ENCODE results near the gene TEAD2. TPM values are rescaled to one million over a fixed set of nuclear protein-coding genes. Genes with fewer than 3 reads are reported as not detected.

The TEAD2 gene
- total RNA-seq, 4 donors from 2014 or later: 1.2 to 28.1 (median 7.9) TPM

Small RNAs within 50 kb of the gene (small RNA-seq; reads per million reads assigned to genes)
- 0 reads per million in 2 donors for gene MIR4324

Other genes with a start within 250 kb of the TEAD2 start
- 10 to 100 TPM in 3 of 4 donors, not detected in 1; 13.5 to 29.4 (median 18.0) TPM for gene LIN7B, start 248.0 kb downstream of the TEAD2 start, total RNA-seq
- 1 to 10 TPM in 3 of 4 donors, not detected in 1; 3.6 to 6.1 (median 4.6) TPM for gene C19orf73, start 243.3 kb downstream of the TEAD2 start, total RNA-seq
- gene PPFIA3, start 242.9 kb downstream of the TEAD2 start, total RNA-seq: 10 to 100 TPM; 12.7 to 24.8 (median 16.4) TPM
- under 1 TPM in 3 of 4 donors, not detected in 1; 0.35 to 0.76 (median 0.67) TPM for gene HRC, start 207.0 kb downstream of the TEAD2 start, total RNA-seq
- gene TRPM4, start 204.6 kb downstream of the TEAD2 start, total RNA-seq: 100 to 1,000 TPM; 228 to 419 (median 258) TPM
- gene SLC6A16, start 37.2 kb downstream of the TEAD2 start, total RNA-seq: 1 to 10 TPM in 1 of 4 donors, under 1 TPM in 1, not detected in 2; 0.27 to 5.8 TPM
- 100 to 1,000 TPM in 1 of 4 donors, 10 to 100 TPM in 3; 12.3 to 203 (median 48.4) TPM for gene CD37, start 27.0 kb downstream of the TEAD2 start, total RNA-seq
- gene DKKL1, start 1.5 kb upstream of the TEAD2 start, total RNA-seq: not detected
- gene KASH5, start 25.8 kb upstream of the TEAD2 start, total RNA-seq: not detected
- not detected for gene PTH2, start 61.0 kb upstream of the TEAD2 start, total RNA-seq
- not detected for gene GFY, start 63.0 kb upstream of the TEAD2 start, total RNA-seq
- 1 to 10 TPM in 3 of 4 donors, not detected in 1; 1.2 to 2.0 (median 1.7) TPM for gene SLC17A7, start 79.1 kb upstream of the TEAD2 start, total RNA-seq
- gene PIH1D1, start 89.4 kb upstream of the TEAD2 start, total RNA-seq: 100 to 1,000 TPM in 3 of 4 donors, 10 to 100 TPM in 1; 96.2 to 229 (median 115) TPM
- gene ALDH16A1, start 90.8 kb upstream of the TEAD2 start, total RNA-seq: 10 to 100 TPM; 33.8 to 53.6 (median 49.1) TPM
- 10 to 100 TPM in 1 of 4 donors, 1 to 10 TPM in 3; 2.8 to 22.3 (median 5.0) TPM for gene FLT3LG, start 111.8 kb upstream of the TEAD2 start, total RNA-seq
- 1,000 to 10,000 TPM; 1,523 to 3,539 (median 1,798) TPM for gene RPL13A, start 125.2 kb upstream of the TEAD2 start, total RNA-seq
- 1,000 to 10,000 TPM; 1,400 to 3,556 (median 1,785) TPM for gene RPS11, start 134.0 kb upstream of the TEAD2 start, total RNA-seq
- gene FCGRT, start 150.2 kb upstream of the TEAD2 start, total RNA-seq: 100 to 1,000 TPM; 239 to 985 (median 837) TPM
- gene RCN3, start 165.6 kb upstream of the TEAD2 start, total RNA-seq: 100 to 1,000 TPM in 3 of 4 donors, 10 to 100 TPM in 1; 78.6 to 199 (median 151) TPM
- 10 to 100 TPM; 73.4 to 86.7 (median 80.9) TPM for gene NOSIP, start 218.1 kb upstream of the TEAD2 start, total RNA-seq
- gene PRRG2, start 218.9 kb upstream of the TEAD2 start, total RNA-seq: 10 to 100 TPM in 3 of 4 donors, 1 to 10 TPM in 1; 1.7 to 20.8 (median 13.1) TPM
- 10 to 100 TPM; 13.5 to 39.6 (median 28.1) TPM for gene PRR12, start 228.8 kb upstream of the TEAD2 start, total RNA-seq

Data from Peyer's patch (tissue), 4 donors.